Subcutaneous abdominal adipose tissue (tissue), 5 donors: Measurements from ENCODE around the gene CBX6.
A peak's percentile ranks its signal among the peaks of the same experiment; 100 is the strongest.
"Not testable (repeated sequence)": the region's sequence is repeated elsewhere in the genome, so short reads cannot be mapped to it uniquely, and the experiment has no call there.

Experiments
- H3K27ac ChIP-seq: one replicate; pipeline ENCODE4 v1.7.0; 2013; ENCODE audit warnings: low read depth, mild to moderate bottlenecking, inconsistent platforms, low read length, moderate library complexity
- H3K27me3 ChIP-seq, 5 donors: one replicate each; pipeline ENCODE4 v1.7.0; 2013; ENCODE audit warnings: low read length in 5 of 5, inconsistent platforms in 1 of 5; ENCODE audit not compliant: control insufficient read depth in 5 of 5, insufficient read depth in 4 of 5
- H3K36me3 ChIP-seq, 5 donors: one replicate each; pipeline ENCODE4 v1.7.0; 2013; ENCODE audit warnings: low read length in 5 of 5; ENCODE audit not compliant: control insufficient read depth in 5 of 5, insufficient read depth in 5 of 5
- H3K4me1 ChIP-seq, 5 donors: one replicate each; pipeline ENCODE4 v1.7.0; 2013; ENCODE audit warnings: low read length in 5 of 5, mild to moderate bottlenecking in 3 of 5, moderate library complexity in 1 of 5; ENCODE audit not compliant: control insufficient read depth in 5 of 5, insufficient read depth in 5 of 5
- H3K4me3 ChIP-seq, 5 donors: one replicate each; pipeline ENCODE4 v1.7.0; 2013; ENCODE audit warnings: low read length in 5 of 5, low read depth in 1 of 5
- H3K9ac ChIP-seq, 5 donors: one replicate each; pipeline ENCODE4 v1.7.0; 2013; ENCODE audit warnings: low read length in 5 of 5, mild to moderate bottlenecking in 4 of 5, moderate library complexity in 3 of 5
- H3K9me3 ChIP-seq, 5 donors: one replicate each; pipeline ENCODE4 v1.7.0; 2013; ENCODE audit warnings: low read length in 5 of 5; ENCODE audit not compliant: control insufficient read depth in 5 of 5
- donor health status: healthy.
- donor health status: healthy.
- donor health status: healthy.
- donor health status: healthy.
- donor health status: healthy.

The CBX6 gene

DNA sequence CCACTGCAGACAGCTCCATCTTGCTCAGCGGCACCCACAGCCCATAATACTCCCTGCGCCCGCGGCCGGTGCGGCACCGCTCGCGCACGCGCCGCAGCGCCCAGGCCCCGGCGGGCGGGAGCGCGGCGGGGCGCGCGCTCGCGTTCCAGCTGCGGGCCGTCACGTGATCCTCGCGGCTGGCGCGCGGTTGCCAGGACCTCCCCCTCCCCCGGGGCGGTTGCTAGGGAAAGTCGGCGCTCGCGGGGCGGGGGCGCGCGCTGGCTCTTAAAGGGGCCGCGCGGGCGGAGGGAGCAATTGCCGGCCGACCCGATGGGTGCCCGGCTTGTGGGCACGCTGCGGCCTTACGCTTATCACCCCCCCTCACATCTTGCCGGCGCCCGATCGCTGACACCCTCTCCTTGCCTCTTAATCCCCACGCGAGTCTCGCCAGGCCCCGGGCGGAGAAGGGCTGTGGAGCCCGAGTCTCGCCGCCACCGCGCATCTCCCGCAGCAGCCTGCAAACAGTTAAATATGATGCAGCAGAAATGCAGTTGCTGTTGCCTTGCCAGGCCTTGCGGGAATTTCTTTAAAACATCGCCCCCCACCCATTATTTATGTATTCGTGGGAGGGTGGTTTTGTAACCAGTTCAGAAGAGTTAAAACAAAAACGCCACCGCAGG is at the start of gene CBX6:
CBX6 (minus strand) TSS at position 45 of the 659 bp plus-strand sequence; CDS start at position 19, 26 bp downstream.
- Histone ChIP-seq H3K9ac (peak within 1 kb of the TSS in 4 of 5 donors; percentile 68 to 89 (median 78)), H3K27ac (peak within 1 kb of the TSS; percentile 95), H3K36me3 (peaks cover 0 to 18% (median 10%) of the 10 kb centered on the region in 5 donors), H3K27me3 (no peaks in the 10 kb centered on the region), H3K4me3 (peak within 1 kb of the TSS; percentile 73 to 90 (median 87)), H3K4me1 (peaks cover 6 to 45% (median 35%) of the 10 kb centered on the region in 5 donors), H3K9me3 (no peaks in the 10 kb centered on the region)

GRCh38 chr22:38921806-38922205 is 49.8 kb upstream of the CBX6 start:
- Histone ChIP-seq H3K9ac (no peak overlapping the region), H3K4me3 (no peak overlapping the region), H3K4me1 (peaks cover 0 to 13% (median 13%) of the 10 kb centered on the region in 5 donors), H3K27me3 (peaks cover 0 to 4% (median 0%) of the 10 kb centered on the region in 5 donors), H3K9me3 (no peaks in the 10 kb centered on the region), H3K36me3 (no peaks in the 10 kb centered on the region), H3K27ac (no peak overlapping the region)

DNA sequence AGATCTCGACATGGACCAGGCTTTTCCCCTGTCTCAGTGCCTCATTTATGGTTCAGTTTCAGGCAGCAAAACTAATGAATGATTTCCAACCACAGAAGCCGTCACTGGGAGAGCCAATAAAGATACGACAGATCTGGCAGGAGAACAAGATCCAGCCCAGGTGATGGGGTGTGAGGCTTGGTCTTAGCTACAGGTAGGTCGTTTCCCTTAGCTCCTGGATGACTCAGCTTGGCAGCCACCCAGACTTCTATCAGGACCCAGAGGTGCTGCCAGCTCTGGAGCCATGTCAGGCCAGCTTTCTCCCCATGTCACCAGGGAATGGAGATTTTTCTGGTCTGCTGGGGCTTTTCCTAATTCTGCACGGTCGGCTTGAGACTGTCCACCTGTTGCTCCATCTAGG is 49.1 kb upstream of the CBX6 start:
- no peak overlapping the region for H3K9ac ChIP-seq
- H3K27me3 ChIP-seq, result peaks cover 0 to 4% (median 0%) of the 10 kb centered on the region in 5 donors
- H3K27ac ChIP-seq, result no peak overlapping the region
- no peaks in the 10 kb centered on the region for H3K9me3 ChIP-seq
- no peak overlapping the region for H3K4me3 ChIP-seq
- no peaks in the 10 kb centered on the region for H3K36me3 ChIP-seq
- H3K4me1 ChIP-seq, result peaks cover 0 to 13% (median 13%) of the 10 kb centered on the region in 5 donors

DNA sequence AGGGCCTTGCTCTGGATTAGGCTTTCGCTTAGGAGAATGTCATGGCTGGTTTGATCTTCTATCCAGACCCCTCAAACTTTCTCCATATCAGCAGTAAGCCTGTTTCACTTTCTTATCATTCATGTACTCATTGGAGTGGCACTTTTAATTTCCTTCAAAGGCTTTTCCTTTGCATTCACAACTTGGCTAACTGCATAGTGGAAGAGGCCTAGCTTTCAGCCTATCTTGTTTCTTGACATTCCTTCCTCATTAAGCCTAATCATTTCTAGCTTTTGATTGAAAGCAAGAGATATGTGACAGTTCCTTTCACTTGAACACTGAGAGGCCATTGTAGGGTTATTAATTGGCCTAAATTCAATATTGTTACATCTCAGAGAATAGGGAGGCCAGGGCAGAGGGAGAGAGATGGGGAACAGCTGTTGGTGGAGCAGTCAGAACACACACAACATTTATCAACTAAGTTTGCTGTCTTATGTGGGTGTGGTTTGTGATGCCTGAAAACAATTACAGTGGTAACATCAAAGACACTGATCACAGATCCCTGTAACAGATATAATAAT is 47.7 kb upstream of the CBX6 start:
- Histone ChIP-seq H3K4me3 (no peak overlapping the region), H3K4me1 (peaks cover 0 to 13% (median 12%) of the 10 kb centered on the region in 5 donors), H3K27ac (no peak overlapping the region), H3K9ac (no peak overlapping the region), H3K36me3 (no peaks in the 10 kb centered on the region), H3K9me3 (no peaks in the 10 kb centered on the region), H3K27me3 (peaks cover 0 to 4% (median 0%) of the 10 kb centered on the region in 5 donors)

- H3K4me1 ChIP-seq, result no peaks in the 10 kb centered on the region
- H3K9ac ChIP-seq, result no peak overlapping the region
- peaks cover 0 to 10% (median 4%) of the 10 kb centered on the region in 5 donors for H3K27me3 ChIP-seq
- no peaks in the 10 kb centered on the region for H3K36me3 ChIP-seq
- no peaks in the 10 kb centered on the region for H3K9me3 ChIP-seq
- no peak overlapping the region for H3K27ac ChIP-seq
- no peak overlapping the region for H3K4me3 ChIP-seq
These were observed 39.4 kb upstream of the CBX6 start for GRCh38 chr22:38911434-38911833.

DNA sequence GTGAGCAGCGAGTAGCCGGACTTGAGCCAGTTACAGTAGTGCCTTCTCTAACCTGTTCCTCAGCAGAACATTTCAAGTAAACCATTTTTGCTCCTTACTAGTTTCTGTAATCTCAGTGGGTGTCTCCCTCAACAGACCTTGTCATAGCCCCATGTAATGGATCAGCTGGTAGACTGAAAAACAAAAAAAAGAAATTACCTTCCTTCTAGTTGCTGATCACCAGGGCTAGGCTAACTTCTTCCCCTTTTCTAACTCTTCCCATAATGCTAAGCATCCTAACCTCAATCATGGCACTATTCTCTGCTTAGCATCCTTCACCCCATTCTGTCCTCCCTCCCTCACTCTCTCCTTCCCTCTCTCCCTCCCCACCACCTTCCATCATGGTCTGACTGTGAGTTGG is 35.8 kb upstream of the CBX6 start:
- Histone ChIP-seq H3K27ac (no peak overlapping the region), H3K4me1 (no peaks in the 10 kb centered on the region), H3K9me3 (no peaks in the 10 kb centered on the region), H3K4me3 (no peak overlapping the region), H3K27me3 (peaks cover 0 to 10% (median 4%) of the 10 kb centered on the region in 5 donors), H3K9ac (no peak overlapping the region), H3K36me3 (no peaks in the 10 kb centered on the region)

- no peaks in the 10 kb centered on the region for H3K36me3 ChIP-seq
These were observed 34.0 kb upstream of the CBX6 start for GRCh38 chr22:38906052-38906451.

DNA sequence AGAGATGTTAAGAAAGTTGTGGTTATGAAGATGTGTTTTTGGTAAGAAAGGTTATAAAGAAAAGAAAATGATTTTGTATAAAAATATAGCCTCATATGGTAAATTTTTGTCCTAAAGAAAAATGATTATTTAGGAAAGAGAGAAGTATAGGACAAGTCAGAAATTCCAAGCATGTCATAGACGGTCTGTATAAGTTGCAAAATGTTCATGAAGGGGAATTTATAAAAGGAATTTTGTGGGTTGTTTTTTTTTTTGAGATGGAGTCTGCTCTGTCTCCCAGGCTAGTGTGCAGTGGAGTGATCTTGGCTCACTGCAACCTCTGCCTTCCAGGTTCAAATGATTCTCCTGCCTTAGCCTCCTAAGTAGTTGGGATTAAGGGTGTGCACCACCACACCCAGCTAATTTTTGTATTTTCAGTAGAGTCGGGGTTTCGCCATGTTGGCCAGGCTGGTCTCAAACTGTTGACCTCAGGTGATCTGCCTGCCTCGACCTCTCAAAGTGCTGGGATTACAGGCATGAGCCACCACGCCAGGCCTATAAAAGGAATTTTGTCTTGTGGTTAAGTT is 32.1 kb upstream of the CBX6 start:
- not testable (repeated sequence) for H3K27ac ChIP-seq, H3K27me3 ChIP-seq, H3K9ac ChIP-seq, H3K36me3 ChIP-seq, H3K9me3 ChIP-seq, H3K4me3 ChIP-seq, H3K4me1 ChIP-seq

More at GRCh38 chr22:38906052-38906451, 34.0 kb upstream of the CBX6 start:
- Histone ChIP-seq H3K4me1 (no peaks in the 10 kb centered on the region), H3K4me3 (no peak overlapping the region), H3K9me3 (no peaks in the 10 kb centered on the region), H3K27ac (no peak overlapping the region), H3K27me3 (peaks cover 0 to 10% (median 4%) of the 10 kb centered on the region in 5 donors), H3K9ac (no peak overlapping the region)

- no peak overlapping the region for H3K9ac ChIP-seq
- H3K36me3 ChIP-seq, result no peaks in the 10 kb centered on the region
- no peaks in the 10 kb centered on the region for H3K4me1 ChIP-seq
- no peaks in the 10 kb centered on the region for H3K9me3 ChIP-seq
- peaks cover 0 to 3% (median 0%) of the 10 kb centered on the region in 5 donors for H3K27me3 ChIP-seq
- H3K27ac ChIP-seq, result no peak overlapping the region
- H3K4me3 ChIP-seq, result no peak overlapping the region
These were observed 29.2 kb upstream of the CBX6 start for GRCh38 chr22:38901111-38901641.

DNA sequence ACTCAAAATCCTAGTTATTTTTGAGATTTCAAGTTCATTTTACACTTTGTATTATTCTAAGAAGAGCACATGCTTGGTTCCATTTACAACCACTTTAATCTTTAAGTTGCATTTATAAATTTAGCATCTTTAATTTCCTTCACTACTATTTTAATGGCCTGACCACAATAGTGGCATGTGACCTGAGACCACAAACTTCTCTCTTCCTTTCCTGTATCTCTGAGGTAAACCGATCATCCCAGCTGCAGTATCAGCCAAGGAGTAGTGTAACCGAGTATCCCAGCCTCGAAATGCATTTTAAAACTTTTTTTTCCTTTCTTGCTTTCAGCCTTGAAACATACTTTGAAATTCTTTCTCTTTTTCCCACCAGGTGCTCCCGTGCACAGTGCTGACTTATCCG is 28.7 kb upstream of the CBX6 start:
- H3K9me3 ChIP-seq, result no peaks in the 10 kb centered on the region
- no peak overlapping the region for H3K27ac ChIP-seq
- H3K27me3 ChIP-seq, result peaks cover 0 to 3% (median 0%) of the 10 kb centered on the region in 5 donors
- no peaks in the 10 kb centered on the region for H3K4me1 ChIP-seq
- H3K4me3 ChIP-seq, result no peak overlapping the region
- H3K36me3 ChIP-seq, result no peaks in the 10 kb centered on the region
- H3K9ac ChIP-seq, result no peak overlapping the region
